Central memory CD8-positive, alpha-beta T cell (primary cell): ENCODE data around the gene PANX2.

Experiments
- ATAC-seq: fragments of 150-1000 bp; cut with Tn5 transposase; replicated peaks from 2 replicates; pipeline ENCODE4 v1.10.0; 2022; ENCODE audit warnings: mild to moderate bottlenecking, moderate FRiP score, moderate number of reproducible peaks; ENCODE audit not compliant: poor library complexity, severe bottlenecking; ENCODE audit errors: extremely low read depth
- DNase-seq, 2 donors: peaks; one replicate each; pipeline ENCODE4 v3.0.0; 2021; ENCODE audit warnings: low spot score in 2 of 2
- H3K27ac Mint-ChIP-seq: one replicate; pipeline ENCODE4 v1.8.0; 2022; ENCODE audit warnings: low read depth, mild to moderate bottlenecking, moderate library complexity, mixed read lengths
- H3K27me3 Mint-ChIP-seq: one replicate; pipeline ENCODE4 v1.8.0; 2022; ENCODE audit warnings: mixed read lengths
- H3K36me3 Mint-ChIP-seq: one replicate; pipeline ENCODE4 v1.8.0; 2022; ENCODE audit warnings: mild to moderate bottlenecking, moderate library complexity, mixed read lengths; ENCODE audit not compliant: insufficient read depth
- H3K4me1 Mint-ChIP-seq: one replicate; pipeline ENCODE4 v1.8.0; 2022; ENCODE audit warnings: mixed read lengths
- H3K4me3 Mint-ChIP-seq: one replicate; pipeline ENCODE4 v1.8.0; 2022; ENCODE audit warnings: mild to moderate bottlenecking, moderate library complexity, mixed read lengths
- H3K9me3 Mint-ChIP-seq: one replicate; pipeline ENCODE4 v1.8.0; 2022; ENCODE audit warnings: mixed read lengths

The PANX2 gene

GRCh38 chr22:50215297-50216054 is 44.9 kb downstream of the PANX2 start:
- Mint-ChIP-seq H3K4me3 (no peak overlapping the region), H3K27ac (peak overlapping the region; percentile 68), H3K36me3 (peaks cover 37% of the 10 kb centered on the region), H3K27me3 (no peaks in the 10 kb centered on the region), H3K4me1 (peaks cover 22% of the 10 kb centered on the region), H3K9me3 (no peaks in the 10 kb centered on the region)
- DNase-seq (no peak), ATAC-seq (peak; percentile 12)

GRCh38 chr22:50216055-50216683 is 45.6 kb downstream of the PANX2 start:
- Mint-ChIP-seq H3K9me3 (no peaks in the 10 kb centered on the region), H3K4me1 (peaks cover 22% of the 10 kb centered on the region), H3K36me3 (peaks cover 40% of the 10 kb centered on the region), H3K27ac (no peak overlapping the region), H3K4me3 (no peak overlapping the region), H3K27me3 (no peaks in the 10 kb centered on the region)
- DNase-seq (no peak), ATAC-seq (no peak)

- DNase-seq (no peak), ATAC-seq (no peak)
- H3K4me3 Mint-ChIP-seq, result no peak overlapping the region
- peaks cover 22% of the 10 kb centered on the region for H3K4me1 Mint-ChIP-seq
- no peak overlapping the region for H3K27ac Mint-ChIP-seq
- H3K36me3 Mint-ChIP-seq, result peaks cover 41% of the 10 kb centered on the region
- H3K27me3 Mint-ChIP-seq, result no peaks in the 10 kb centered on the region
- no peaks in the 10 kb centered on the region for H3K9me3 Mint-ChIP-seq
Measured at GRCh38 chr22:50216684-50217520, 46.4 kb downstream of the PANX2 start.

GRCh38 chr22:50217543-50218152 is 47.1 kb downstream of the PANX2 start:
- Mint-ChIP-seq H3K27me3 (no peaks in the 10 kb centered on the region), H3K4me1 (peaks cover 19% of the 10 kb centered on the region), H3K36me3 (peaks cover 43% of the 10 kb centered on the region), H3K27ac (no peak overlapping the region), H3K9me3 (no peaks in the 10 kb centered on the region), H3K4me3 (no peak overlapping the region)
- DNase-seq (no peak), ATAC-seq (no peak)

- Mint-ChIP-seq H3K27ac (peak overlapping the region; percentile 81), H3K27me3 (no peaks in the 10 kb centered on the region), H3K4me1 (peaks cover 13% of the 10 kb centered on the region), H3K9me3 (no peaks in the 10 kb centered on the region), H3K36me3 (peaks cover 47% of the 10 kb centered on the region), H3K4me3 (no peak overlapping the region)
- ATAC-seq (no peak), DNase-seq (no peak)
Measured at GRCh38 chr22:50218153-50218995, 47.8 kb downstream of the PANX2 start.

- H3K4me1 Mint-ChIP-seq, result peaks cover 11% of the 10 kb centered on the region
- DNase-seq (no peak), ATAC-seq (no peak)
- H3K36me3 Mint-ChIP-seq, result peaks cover 52% of the 10 kb centered on the region
- H3K9me3 Mint-ChIP-seq, result no peaks in the 10 kb centered on the region
- no peak overlapping the region for H3K4me3 Mint-ChIP-seq
- peak overlapping the region; percentile 81 for H3K27ac Mint-ChIP-seq
- no peaks in the 10 kb centered on the region for H3K27me3 Mint-ChIP-seq
Measured at GRCh38 chr22:50218996-50219727, 48.6 kb downstream of the PANX2 start.

GRCh38 chr22:50219800-50220602 is 49.5 kb downstream of the PANX2 start:
- H3K9me3 Mint-ChIP-seq, result no peaks in the 10 kb centered on the region
- H3K4me1 Mint-ChIP-seq, result peaks cover 8% of the 10 kb centered on the region
- H3K36me3 Mint-ChIP-seq, result peaks cover 48% of the 10 kb centered on the region
- ATAC-seq (no peak), DNase-seq (no peak)
- H3K27ac Mint-ChIP-seq, result peak overlapping the region; percentile 19
- no peak overlapping the region for H3K4me3 Mint-ChIP-seq
- no peaks in the 10 kb centered on the region for H3K27me3 Mint-ChIP-seq

- H3K9me3 Mint-ChIP-seq, result no peaks in the 10 kb centered on the region
- no peak overlapping the region for H3K27ac Mint-ChIP-seq
- peaks cover 48% of the 10 kb centered on the region for H3K36me3 Mint-ChIP-seq
- ATAC-seq (no peak), DNase-seq (no peak)
- H3K4me3 Mint-ChIP-seq, result no peak overlapping the region
- peaks cover 4% of the 10 kb centered on the region for H3K4me1 Mint-ChIP-seq
- no peaks in the 10 kb centered on the region for H3K27me3 Mint-ChIP-seq
Measured at GRCh38 chr22:50220603-50221409, 50.3 kb downstream of the PANX2 start.

GRCh38 chr22:50221410-50222300 is 51.1 kb downstream of the PANX2 start:
- DNase-seq, result no peak
- H3K27ac Mint-ChIP-seq, result no peak overlapping the region
- peaks cover 4% of the 10 kb centered on the region for H3K4me1 Mint-ChIP-seq
- peaks cover 47% of the 10 kb centered on the region for H3K36me3 Mint-ChIP-seq
- ATAC-seq, result no peak
- H3K4me3 Mint-ChIP-seq, result no peak overlapping the region
- no peaks in the 10 kb centered on the region for H3K27me3 Mint-ChIP-seq
- H3K9me3 Mint-ChIP-seq, result no peaks in the 10 kb centered on the region

GRCh38 chr22:50222508-50222907 is 52.0 kb downstream of the PANX2 start:
- peaks cover 44% of the 10 kb centered on the region for H3K36me3 Mint-ChIP-seq
- H3K9me3 Mint-ChIP-seq, result no peaks in the 10 kb centered on the region
- peaks cover 4% of the 10 kb centered on the region for H3K4me1 Mint-ChIP-seq
- no peak for DNase-seq
- ATAC-seq, result no peak
- H3K4me3 Mint-ChIP-seq, result no peak overlapping the region
- H3K27me3 Mint-ChIP-seq, result no peaks in the 10 kb centered on the region
- no peak overlapping the region for H3K27ac Mint-ChIP-seq
